GM15510 (cell line): Measurements from ENCODE around the gene TRIM65.

Source experiments
- POLR2A ChIP-seq: IDR thresholded peaks from 3 replicates; pipeline ENCODE4 v1.6.1; 2011; ENCODE audit warnings: borderline replicate concordance; ENCODE audit not compliant: insufficient read length; ENCODE audit errors: extremely low read depth

Gene TRIM65

DNA sequence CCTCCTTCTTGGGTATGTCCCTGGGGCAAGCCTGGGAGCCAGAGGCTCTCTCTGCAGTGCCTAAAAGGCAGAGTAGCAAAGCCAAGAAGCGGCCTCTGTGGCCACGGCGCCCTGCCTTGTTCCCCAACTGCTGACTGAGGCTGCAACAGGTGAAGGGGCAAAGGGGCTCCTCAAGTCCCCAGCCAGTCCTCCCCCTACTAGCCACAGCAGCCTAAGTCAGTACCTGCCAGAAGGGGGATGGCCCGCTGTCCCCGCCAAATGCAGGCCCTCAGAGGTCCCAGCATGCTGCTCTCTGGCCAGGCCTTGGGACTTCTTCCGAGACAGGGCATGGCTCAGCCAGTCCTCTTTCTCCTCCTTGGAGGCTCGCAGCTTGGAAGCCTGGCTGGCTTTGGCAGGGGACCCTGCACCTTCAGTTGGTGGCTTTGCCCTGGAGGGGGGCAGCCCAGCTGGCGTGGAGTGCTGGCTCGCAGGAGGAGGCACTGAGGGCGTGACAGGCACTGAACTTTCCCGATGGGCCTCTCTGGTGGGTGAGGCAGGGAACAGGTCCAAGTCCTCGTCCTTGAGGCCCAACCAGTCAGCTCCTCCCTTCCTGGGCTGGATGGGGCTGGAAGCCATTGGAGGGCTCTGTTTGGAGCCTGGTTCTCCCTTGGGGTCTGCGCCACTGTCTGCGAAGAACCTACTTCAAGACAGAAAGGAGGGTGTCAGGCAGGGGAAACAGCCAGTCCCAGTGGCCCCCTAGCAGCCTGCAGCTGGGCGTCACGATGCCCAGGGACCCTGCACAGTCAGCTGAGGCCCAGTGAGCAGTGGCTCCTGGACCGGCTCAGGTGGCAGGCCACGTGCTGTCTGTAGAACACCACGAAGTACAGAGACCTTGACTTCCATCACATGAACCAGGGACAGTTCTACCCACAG lies 26.5 kb upstream of the TRIM65 start:
- no peak for TF ChIP-seq POLR2A

DNA sequence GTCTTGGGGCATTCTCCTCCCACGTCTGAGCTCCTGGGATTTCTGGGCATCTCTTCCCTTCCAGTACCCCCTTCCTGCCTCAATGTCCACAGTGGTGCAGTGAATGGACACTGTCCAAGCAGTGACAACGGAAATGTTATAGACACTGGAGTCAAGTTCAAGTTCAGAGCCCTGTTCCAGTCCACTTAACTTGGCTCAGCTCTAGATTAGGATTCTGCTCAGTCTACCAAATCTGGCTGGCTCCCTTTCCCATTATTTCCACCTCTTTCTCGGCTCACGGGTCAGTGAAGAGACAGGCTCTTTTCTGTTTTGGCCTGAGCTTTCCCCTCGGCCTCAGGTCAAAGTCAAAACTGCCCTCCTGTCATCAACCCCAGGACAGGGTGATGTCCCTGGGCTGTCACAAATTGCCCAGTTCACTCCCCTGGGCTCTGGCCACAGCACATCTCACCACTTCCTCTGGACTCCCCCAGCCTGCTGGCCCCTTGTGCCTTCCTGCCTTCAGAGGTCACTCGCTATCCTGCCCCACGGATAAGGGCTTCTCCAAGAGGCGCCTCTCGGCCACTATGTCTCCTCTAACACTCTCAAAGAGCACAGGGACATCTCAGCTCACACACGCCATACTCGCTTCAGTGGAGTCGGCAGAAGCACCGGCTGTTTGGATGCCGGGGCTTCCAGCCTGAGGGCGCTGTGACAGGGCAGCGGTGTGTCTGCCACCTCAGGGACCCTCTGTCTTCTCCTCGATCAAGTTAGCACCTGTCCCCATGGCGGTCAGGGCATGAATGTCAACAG lies 25.6 kb upstream of the TRIM65 start:
- no peak for TF ChIP-seq POLR2A

DNA sequence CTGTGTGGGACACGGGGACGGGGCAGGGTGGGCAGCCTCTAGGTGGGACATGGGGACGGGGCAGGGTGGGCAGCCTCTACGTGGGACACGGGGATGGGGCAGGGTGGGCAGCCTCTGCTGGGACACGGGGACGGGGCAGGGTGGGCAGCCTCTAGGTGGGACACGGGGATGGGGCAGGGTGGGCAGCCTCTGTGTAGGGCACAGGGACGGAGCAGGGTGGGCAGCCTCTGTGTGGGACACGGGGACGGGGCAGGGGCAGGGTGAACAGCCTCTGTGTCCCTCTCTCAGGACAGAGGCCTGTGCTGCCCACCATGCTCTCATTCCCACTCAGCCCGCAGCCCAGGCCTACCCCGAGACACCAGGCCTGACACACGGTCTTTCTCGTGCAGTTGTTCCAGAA lies 24.8 kb upstream of the TRIM65 start:
- no peak for TF ChIP-seq POLR2A

DNA sequence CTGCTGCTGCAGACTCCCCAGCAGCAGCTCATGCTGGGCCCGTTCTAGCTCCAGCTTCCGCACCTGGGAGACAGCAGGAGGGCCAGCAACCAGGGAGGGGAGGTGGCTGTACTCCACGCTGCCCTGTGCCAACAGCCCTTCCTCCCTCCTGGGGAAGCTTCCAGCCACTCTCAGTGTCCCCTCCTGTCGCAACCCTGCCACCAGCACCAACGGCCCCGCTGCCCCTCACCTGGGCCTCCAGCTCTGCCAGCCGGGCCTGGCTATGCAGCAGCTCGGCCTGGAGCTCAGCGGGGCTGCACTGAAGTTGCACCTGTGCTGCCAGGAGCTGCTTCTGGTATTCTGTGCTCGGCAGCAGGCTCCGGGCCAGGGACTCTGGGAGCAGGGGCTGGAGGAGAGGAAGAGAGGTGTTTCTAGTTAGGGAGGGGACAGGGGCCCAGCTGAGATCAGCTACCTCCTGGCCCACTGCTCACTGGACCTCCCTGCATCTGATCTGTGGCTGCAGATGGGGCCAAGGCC lies 23.4 kb upstream of the TRIM65 start:
- TF ChIP-seq POLR2A: no peak

DNA sequence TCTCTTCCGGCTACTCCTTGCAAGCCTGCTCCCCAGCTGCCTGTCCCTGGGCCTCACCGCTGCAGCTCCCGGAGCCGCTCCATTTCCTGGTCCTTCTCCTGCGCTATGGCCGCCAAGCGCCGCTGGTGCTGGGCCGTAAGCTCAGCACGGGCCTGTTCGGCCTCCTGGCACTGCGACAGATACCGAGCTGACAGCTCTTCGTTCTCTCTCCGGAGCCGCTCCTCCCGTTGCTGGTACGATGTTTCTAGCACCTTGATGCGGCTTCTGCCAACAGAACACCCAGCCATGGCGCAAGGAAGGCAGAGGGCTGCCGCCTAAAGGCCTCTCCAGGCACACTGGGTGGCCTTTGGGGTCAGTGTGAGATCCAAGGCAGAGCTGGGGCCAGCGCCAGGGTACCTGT lies 22.9 kb upstream of the TRIM65 start:
- no peak for TF ChIP-seq POLR2A

DNA sequence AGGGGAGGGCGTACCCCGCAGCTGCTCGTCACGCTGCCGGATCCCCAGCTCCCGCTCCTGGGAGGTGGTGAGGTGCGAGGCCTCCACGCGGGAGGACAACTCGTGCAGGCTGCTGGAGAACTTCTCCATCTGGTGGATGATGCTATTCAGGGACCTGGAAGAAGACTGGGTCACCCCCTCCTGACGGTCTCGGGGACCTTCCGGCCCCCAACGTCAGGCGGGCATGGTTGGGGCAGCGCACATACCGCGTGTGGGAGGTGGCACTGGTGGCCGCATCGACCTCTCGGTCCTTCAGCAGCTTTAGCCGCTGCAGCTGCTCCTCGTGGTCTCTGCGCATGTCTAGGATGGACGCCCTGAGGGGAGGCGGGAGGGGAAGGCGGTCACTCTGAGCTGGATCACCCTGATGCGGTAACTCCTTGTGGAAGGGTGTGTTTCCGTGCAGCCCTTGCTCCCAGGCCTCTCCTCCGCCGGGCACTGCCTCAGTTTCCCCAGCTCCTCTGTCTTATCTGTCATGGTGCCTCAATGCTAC lies 21.2 kb upstream of the TRIM65 start:
- no peak for TF ChIP-seq POLR2A

DNA sequence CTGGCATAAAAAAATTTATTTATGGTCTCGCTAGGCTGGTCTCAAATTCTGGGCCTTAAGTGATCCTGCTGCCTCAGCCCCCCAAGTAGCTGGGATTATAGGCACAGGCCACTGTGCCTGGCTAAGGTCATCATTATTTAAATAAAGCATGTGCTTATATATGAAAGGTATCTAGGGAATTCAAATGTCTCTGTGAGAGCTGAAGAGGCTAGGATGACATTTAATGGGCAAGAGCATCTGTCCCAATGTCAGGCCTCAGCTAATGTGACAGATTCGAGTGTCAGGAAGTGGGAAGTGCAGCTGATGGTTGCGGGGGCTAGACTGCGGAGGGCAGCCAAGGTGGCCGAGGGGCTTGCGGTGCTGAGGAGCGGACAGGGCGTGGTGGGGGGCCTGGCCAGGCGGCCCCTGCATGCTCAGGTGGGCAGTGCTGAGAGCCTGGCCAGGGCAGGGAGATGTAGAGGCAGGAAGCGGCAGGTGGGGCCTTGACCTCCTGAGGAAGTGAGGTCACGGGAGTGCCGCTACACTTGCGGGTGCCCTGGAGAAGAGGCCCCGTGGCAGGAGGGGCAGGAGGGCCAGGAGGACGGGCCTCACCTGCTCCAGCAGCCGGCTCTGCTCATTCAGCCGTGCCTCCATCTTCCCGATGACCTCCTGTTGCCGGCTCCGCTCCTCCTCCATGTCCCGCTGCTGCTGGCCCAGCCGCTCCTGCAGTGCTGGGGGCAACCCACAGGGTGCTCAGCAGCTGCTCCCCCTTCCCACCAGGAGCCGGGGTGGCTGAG lies 20.6 kb upstream of the TRIM65 start:
- TF ChIP-seq POLR2A: no peak

DNA sequence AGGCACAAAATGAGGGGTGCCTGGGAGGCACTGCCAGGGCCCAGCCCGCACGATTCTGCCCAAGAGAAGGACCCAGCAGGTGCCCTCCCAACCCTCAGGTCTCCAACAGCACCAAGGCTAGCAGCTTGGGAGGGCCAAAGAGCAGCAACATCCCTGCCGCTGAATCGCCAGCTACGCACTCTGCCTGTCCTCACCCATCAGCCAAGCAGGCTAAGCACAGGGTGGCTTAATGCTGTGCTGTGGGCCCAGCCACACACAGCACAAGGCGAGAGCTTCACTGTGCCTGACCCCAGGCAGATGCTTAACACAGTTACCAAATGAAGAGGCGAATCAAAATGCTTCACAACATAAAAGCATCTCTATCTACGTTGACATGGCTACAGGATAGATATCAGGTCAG lies 18.5 kb upstream of the TRIM65 start:
- TF ChIP-seq POLR2A: no peak

DNA sequence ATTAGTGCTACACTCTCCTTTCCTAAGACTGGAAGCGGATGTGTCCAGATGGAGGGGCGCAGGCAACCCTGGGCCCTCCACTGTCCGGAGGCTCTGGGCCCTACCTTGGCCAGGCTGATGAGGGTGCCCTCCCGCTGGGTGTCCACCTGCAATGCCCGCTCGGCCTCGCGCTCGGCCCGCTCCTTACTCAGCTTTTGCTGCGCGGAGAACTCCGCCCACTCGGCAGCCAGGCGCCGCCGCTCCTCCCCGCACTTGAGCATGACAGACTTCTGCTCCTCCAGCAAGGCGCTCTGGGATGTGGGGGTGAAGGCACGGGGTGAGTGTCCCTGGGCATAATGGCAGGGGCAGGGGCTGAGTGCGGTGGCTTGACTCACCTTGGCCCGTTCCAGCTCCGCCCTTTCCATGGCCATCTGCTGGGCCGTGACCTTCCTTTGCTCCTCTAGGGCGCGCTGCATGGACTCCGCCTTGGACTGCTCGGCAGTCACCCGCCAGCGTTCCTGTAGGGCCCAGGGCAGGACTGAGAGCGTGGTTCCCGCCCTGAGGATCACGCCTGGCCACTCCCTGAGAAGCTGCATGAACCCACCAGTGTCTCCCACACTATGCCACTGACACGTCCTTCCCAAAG lies 18.0 kb upstream of the TRIM65 start:
- TF ChIP-seq POLR2A: no peak

DNA sequence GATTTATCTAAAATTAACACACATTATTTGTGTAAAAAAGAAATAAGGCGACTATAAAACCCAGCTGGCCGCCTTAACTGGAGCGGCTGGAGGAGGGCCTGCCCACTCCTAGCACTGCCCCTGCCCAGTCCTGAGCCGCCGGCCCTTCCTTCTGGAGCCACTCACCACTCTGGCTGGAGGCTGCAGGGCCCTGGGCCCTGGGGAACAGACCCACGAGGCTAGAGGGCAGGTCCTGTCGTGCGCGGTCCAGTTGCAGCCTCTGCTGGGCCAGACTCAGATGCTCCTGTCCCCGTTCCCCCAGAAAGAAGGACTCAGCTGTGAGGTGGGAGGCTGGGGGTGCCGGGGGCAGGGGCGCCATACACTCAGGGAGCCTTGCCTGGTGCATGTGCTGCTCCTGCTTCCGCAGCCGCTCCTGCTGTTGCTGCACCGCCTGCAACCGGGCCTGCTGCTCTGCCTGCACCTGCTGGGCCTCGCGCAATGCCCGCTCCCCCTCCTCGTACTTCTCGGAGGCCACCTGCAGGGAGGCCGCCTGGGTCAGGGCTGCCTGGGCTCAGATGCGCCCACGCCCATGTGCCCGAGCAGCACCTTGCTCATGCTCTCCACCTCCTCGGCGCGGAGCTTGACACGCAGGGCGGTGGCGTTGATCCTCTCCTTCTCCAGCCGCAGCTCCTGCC lies 16.9 kb upstream of the TRIM65 start:
- TF ChIP-seq POLR2A: no peak

DNA sequence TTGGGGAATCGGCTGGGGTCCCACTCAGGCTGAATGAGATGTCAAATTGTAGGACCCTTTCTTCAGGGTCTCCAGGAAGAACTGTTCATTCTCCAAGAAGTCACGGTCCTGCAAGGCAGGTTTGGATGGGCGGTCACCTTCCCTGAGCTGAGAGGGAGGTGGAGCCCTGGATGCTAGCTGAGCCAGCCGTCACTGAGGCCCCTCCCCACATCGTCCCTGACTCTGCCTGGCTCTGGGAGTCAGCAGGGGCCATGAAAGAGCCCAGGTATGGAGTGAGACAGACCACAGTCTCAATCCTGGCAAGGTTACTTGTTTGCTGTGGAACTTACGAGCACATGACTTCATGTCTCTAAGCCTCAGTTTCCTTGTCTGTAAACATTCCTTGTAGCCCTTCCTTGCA lies 13.9 kb upstream of the TRIM65 start:
- no peak for TF ChIP-seq POLR2A

DNA sequence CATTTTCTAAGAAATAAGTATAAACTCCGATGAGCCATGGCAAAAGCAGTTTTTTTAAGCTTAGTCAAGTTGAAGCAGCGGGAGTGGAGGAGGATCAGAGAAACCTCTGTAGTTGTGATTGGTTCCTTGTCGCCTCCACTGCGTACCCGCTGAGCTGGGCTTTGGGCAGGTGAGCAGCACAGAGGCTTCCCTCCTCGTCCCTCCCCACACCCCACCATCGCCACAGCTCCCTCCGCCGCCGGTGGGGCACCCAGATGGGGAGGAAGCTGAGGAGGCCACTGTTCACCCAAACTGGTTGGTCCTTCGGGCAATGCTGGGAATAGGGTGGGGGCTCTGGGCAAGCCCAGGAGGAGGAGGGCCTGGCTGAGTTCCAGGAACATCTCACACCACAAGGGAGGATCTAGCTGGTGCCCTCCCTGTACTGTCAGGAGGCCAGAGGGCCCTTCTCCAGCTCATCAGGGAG lies 13.1 kb upstream of the TRIM65 start:
- TF ChIP-seq POLR2A: no peak

DNA sequence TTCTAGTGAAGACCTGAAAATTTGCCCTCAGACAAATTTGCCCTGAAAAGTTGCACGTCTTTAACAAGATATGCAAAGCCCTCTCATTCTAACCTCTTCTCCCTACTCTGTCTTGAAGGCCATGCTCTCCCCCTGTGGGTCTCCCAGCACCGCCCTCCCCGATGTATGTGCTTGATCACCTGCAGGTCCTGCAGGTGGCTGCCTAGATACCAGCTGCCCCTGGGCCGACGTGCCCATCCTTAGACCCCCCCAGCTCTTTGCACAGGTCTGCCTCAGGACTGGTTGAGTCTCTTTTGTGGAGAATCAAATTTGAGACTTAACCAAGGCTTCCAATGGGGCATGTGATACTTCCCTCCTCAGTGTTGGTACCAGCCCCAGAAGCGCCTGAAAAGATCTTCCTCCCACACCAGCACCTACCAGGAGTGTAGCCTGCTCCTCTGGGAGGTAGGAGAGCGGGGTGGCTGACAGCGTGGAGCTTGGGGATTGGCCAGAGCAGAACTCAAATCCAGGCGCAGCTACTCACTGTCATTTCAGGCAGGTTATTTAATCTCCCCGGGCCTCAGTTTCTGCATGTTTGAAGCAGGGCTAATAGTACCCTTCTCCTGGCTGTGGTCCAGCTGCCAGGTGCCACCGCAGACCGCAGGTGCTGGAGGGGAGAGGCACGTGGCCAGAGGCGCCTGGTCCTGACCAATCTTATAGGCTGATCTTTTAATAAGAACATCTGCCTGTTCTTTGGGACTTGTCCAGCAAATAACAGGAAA lies 12.5 kb upstream of the TRIM65 start:
- TF ChIP-seq POLR2A: no peak

DNA sequence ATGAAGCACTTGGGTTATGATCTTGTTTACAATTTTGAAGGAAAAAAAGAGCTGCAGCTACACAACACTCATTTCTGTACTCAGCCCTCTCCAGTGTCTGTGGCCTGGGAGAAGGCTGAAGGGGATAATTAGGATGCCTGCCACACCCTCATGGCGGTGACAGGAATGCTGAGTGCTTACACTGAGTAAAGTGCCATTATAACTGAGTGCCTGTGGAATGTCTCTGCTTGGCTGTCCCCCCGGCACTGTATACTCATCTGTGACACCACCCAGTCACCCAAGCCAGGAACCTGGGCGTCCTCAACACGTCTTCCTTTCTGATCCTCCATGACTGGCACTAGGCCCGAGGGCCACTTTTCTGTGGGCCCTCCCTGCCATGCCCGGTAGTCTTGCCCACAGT lies 11.4 kb upstream of the TRIM65 start:
- TF ChIP-seq POLR2A: no peak
